COLO829 (cell line): ENCODE measurements around the gene LCE1E.

Experiments used
- DNase-seq: peaks from one replicate; pipeline ENCODE4 v3.0.0; 2012; ENCODE audit warnings: low spot score

The LCE1E gene

GRCh38 chr1:152786077-152786476 is at the start of gene LCE1E:
TSS of gene LCE1E (plus strand) at chr1:152786257. CDS start at chr1:152787300, 1,043 bp downstream.
- DNase-seq, result no peak

GRCh38 chr1:152737997-152738396 is 48.1 kb upstream of the LCE1E start:
- no peak for DNase-seq

GRCh38 chr1:152739841-152740240 is 46.2 kb upstream of the LCE1E start:
- peak; percentile 37 for DNase-seq

- no peak for DNase-seq
These were observed 44.4 kb upstream of the LCE1E start for GRCh38 chr1:152741656-152742055.

- DNase-seq, result no peak
These were observed 42.5 kb upstream of the LCE1E start for GRCh38 chr1:152743371-152744145.

GRCh38 chr1:152745289-152745704 is 40.8 kb upstream of the LCE1E start:
- no peak for DNase-seq

- DNase-seq, result no peak
These were observed 40.2 kb upstream of the LCE1E start for GRCh38 chr1:152745765-152746444.

- no peak for DNase-seq
These were observed 38.2 kb upstream of the LCE1E start for GRCh38 chr1:152747831-152748230.

GRCh38 chr1:152752225-152752624 is 33.8 kb upstream of the LCE1E start:
- DNase-seq, result peak; percentile 50

GRCh38 chr1:152753586-152753985 is 32.5 kb upstream of the LCE1E start:
- DNase-seq, result no peak

GRCh38 chr1:152756872-152757271 is 29.2 kb upstream of the LCE1E start:
- DNase-seq, result no peak

- DNase-seq, result no peak
These were observed 28.3 kb upstream of the LCE1E start, which contains the start of gene KPRP for GRCh38 chr1:152757747-152758146. TSS of gene KPRP (plus strand) at chr1:152758025. CDS start at chr1:152759589, 1,564 bp downstream.

- DNase-seq, result no peak
These were observed 27.4 kb upstream of the LCE1E start for GRCh38 chr1:152758636-152759035.

GRCh38 chr1:152759453-152760173 is 26.4 kb upstream of the LCE1E start:
- no peak for DNase-seq

GRCh38 chr1:152760551-152761190 is 25.4 kb upstream of the LCE1E start:
- DNase-seq, result no peak

- no peak for DNase-seq
These were observed 24.3 kb upstream of the LCE1E start for GRCh38 chr1:152761609-152762213.

GRCh38 chr1:152768847-152769533 is 17.1 kb upstream of the LCE1E start:
- DNase-seq, result no peak

GRCh38 chr1:152770411-152770810 is 15.6 kb upstream of the LCE1E start:
- no peak for DNase-seq

GRCh38 chr1:152774875-152775274 is 11.2 kb upstream of the LCE1E start, which contains the start of gene LCE1F:
TSS of gene LCE1F (plus strand) at chr1:152775140. CDS start at chr1:152776372, 1,232 bp downstream.
- no peak for DNase-seq

- no peak for DNase-seq
These were observed 9.7 kb upstream of the LCE1E start for GRCh38 chr1:152776361-152776760.

- peak; percentile 54 for DNase-seq
These were observed 8.4 kb upstream of the LCE1E start for GRCh38 chr1:152777510-152778137.
